ENCODE results near the gene UCKL1.
"Not testable (repeated sequence)": the region's sequence is repeated elsewhere in the genome, so short reads cannot be mapped to it uniquely, and the experiment has no call there.

Gene UCKL1

GRCh38 chr20:63973160-63973479 is 16.9 kb upstream of the UCKL1 start:
- peaks cover 11 to 18% of the 10 kb centered on the region in 2 experiments for H3K4me1 ChIP-seq (ENCODE audit: control insufficient read depth in 1 of 2, insufficient read depth in 2 of 2, low read length in 2 of 2)
- no peak overlapping the region for H3K9ac ChIP-seq (ENCODE audit: low read length)
- H2BK12ac ChIP-seq (ENCODE audit: low read length): no peak overlapping the region
- peaks cover 6% of the 10 kb centered on the region for H3K9me3 ChIP-seq (ENCODE audit: insufficient read depth, low read depth, low read length)
- no peak overlapping the region for H3K4ac ChIP-seq (ENCODE audit: low read depth, low read length)
- H3K79me2 ChIP-seq (ENCODE audit: control insufficient read depth, insufficient read depth, low read length, poor library complexity): peaks cover 7% of the 10 kb centered on the region
- no peak overlapping the region for H2AK5ac ChIP-seq (ENCODE audit: low read length)
- H3K14ac ChIP-seq (ENCODE audit: low read length): no peak overlapping the region
- H2AFZ ChIP-seq (ENCODE audit: insufficient read depth, low read length, poor library complexity): no peak overlapping the region
- no peak for DNase-seq
- H3K18ac ChIP-seq (ENCODE audit: low read length): no peak overlapping the region
- peaks cover 8% of the 10 kb centered on the region for H3K79me1 ChIP-seq (ENCODE audit: low read length)
- no peaks in the 10 kb centered on the region for H3K27me3 ChIP-seq (ENCODE audit: insufficient read depth, low read length)
- peaks cover 3% of the 10 kb centered on the region in 2 experiments for H3K36me3 ChIP-seq (ENCODE audit: control insufficient read depth in 1 of 2, insufficient read depth in 2 of 2, low read length in 2 of 2)
- H3K4me2 ChIP-seq (ENCODE audit: low read length): no peak overlapping the region
- no peak overlapping the region for H2BK5ac ChIP-seq (ENCODE audit: low read depth, low read length, poor library complexity)
- no peak overlapping the region for H4K12ac ChIP-seq (ENCODE audit: low read depth, low read length)
- no peak overlapping the region for H3K27ac ChIP-seq (ENCODE audit: low read depth, low read length)
- H3K4me3 ChIP-seq (ENCODE audit: low read depth, low read length): no peak overlapping the region
- H3K23ac ChIP-seq (ENCODE audit: low read length): no peak overlapping the region
- H2BK120ac ChIP-seq (ENCODE audit: insufficient read depth, low read length, poor library complexity): no peak overlapping the region
- H4K8ac ChIP-seq (ENCODE audit: low read depth, low read length): no peak overlapping the region
- no CpG with 5 or more reads among the region's 3 CpGs for WGBS (ENCODE audit: extremely low coverage, insufficient coverage, insufficient read length)
- H4K91ac ChIP-seq (ENCODE audit: low read depth, low read length): no peak overlapping the region

GRCh38 chr20:63972312-63973159 is 16.3 kb upstream of the UCKL1 start:
- H2AK5ac ChIP-seq (ENCODE audit: low read length): no peak overlapping the region
- WGBS (ENCODE audit: extremely low coverage, insufficient coverage, insufficient read length): no CpG with 5 or more reads among the region's 18 CpGs

GRCh38 chr20:63971960-63972311 is 15.7 kb upstream of the UCKL1 start:
- not testable (repeated sequence) for H3K4me2 ChIP-seq (ENCODE audit: low read length); H3K9ac ChIP-seq (ENCODE audit: low read length); H3K79me1 ChIP-seq (ENCODE audit: low read length); H2AK5ac ChIP-seq (ENCODE audit: low read length); H4K8ac ChIP-seq (ENCODE audit: low read depth, low read length); H3K18ac ChIP-seq (ENCODE audit: low read length); H3K14ac ChIP-seq (ENCODE audit: low read length); H2AFZ ChIP-seq (ENCODE audit: insufficient read depth, low read length, poor library complexity); H3K4ac ChIP-seq (ENCODE audit: low read depth, low read length); H3K4me3 ChIP-seq (ENCODE audit: low read depth, low read length); H3K79me2 ChIP-seq (ENCODE audit: control insufficient read depth, insufficient read depth, low read length, poor library complexity); H3K27me3 ChIP-seq (ENCODE audit: insufficient read depth, low read length); H2BK12ac ChIP-seq (ENCODE audit: low read length); H3K23ac ChIP-seq (ENCODE audit: low read length); H2BK120ac ChIP-seq (ENCODE audit: insufficient read depth, low read length, poor library complexity); H4K12ac ChIP-seq (ENCODE audit: low read depth, low read length); H2BK5ac ChIP-seq (ENCODE audit: low read depth, low read length, poor library complexity); H3K27ac ChIP-seq (ENCODE audit: low read depth, low read length); H4K91ac ChIP-seq (ENCODE audit: low read depth, low read length)
- H3K4me1 ChIP-seq (ENCODE audit: control insufficient read depth in 1 of 2, insufficient read depth in 2 of 2, low read length in 2 of 2): peaks cover 8 to 12% of the 10 kb centered on the region in 2 experiments
- WGBS (ENCODE audit: extremely low coverage, insufficient coverage, insufficient read length): no CpG with 5 or more reads among the region's 10 CpGs
- DNase-seq: peak in 1 of 2 donors; percentile 84
- H3K9me3 ChIP-seq (ENCODE audit: insufficient read depth, low read depth, low read length): peaks cover 17% of the 10 kb centered on the region
- H3K36me3 ChIP-seq (ENCODE audit: control insufficient read depth in 1 of 2, insufficient read depth in 2 of 2, low read length in 2 of 2): peaks cover 14% of the 10 kb centered on the region in 2 experiments

More at GRCh38 chr20:63972312-63973159, 16.3 kb upstream of the UCKL1 start:
- Histone ChIP-seq H3K9me3 (ENCODE audit: insufficient read depth, low read depth, low read length) (peaks cover 11% of the 10 kb centered on the region), H3K79me2 (ENCODE audit: control insufficient read depth, insufficient read depth, low read length, poor library complexity) (peaks cover 7% of the 10 kb centered on the region), H4K8ac (ENCODE audit: low read depth, low read length) (no peak overlapping the region), H3K23ac (ENCODE audit: low read length) (no peak overlapping the region), H3K4me2 (ENCODE audit: low read length) (no peak overlapping the region), H3K18ac (ENCODE audit: low read length) (no peak overlapping the region), H2BK12ac (ENCODE audit: low read length) (no peak overlapping the region), H3K27me3 (ENCODE audit: insufficient read depth, low read length) (no peaks in the 10 kb centered on the region), H4K91ac (ENCODE audit: low read depth, low read length) (no peak overlapping the region), H3K14ac (ENCODE audit: low read length) (no peak overlapping the region), H3K4me1 (ENCODE audit: control insufficient read depth in 1 of 2, insufficient read depth in 2 of 2, low read length in 2 of 2) (peaks cover 8 to 12% of the 10 kb centered on the region in 2 experiments), H3K4ac (ENCODE audit: low read depth, low read length) (no peak overlapping the region), H3K79me1 (ENCODE audit: low read length) (peaks cover 8% of the 10 kb centered on the region), H3K9ac (ENCODE audit: low read length) (no peak overlapping the region), H2BK120ac (ENCODE audit: insufficient read depth, low read length, poor library complexity) (no peak overlapping the region), H3K4me3 (ENCODE audit: low read depth, low read length) (no peak overlapping the region), H2BK5ac (ENCODE audit: low read depth, low read length, poor library complexity) (no peak overlapping the region), H3K36me3 (ENCODE audit: control insufficient read depth in 1 of 2, insufficient read depth in 2 of 2, low read length in 2 of 2) (peaks cover 8% of the 10 kb centered on the region in 2 experiments), H4K12ac (ENCODE audit: low read depth, low read length) (no peak overlapping the region), H3K27ac (ENCODE audit: low read depth, low read length) (no peak overlapping the region), H2AFZ (ENCODE audit: insufficient read depth, low read length, poor library complexity) (no peak overlapping the region)
- DNase-seq: peak; percentile 51 to 67

- H2AK5ac ChIP-seq (ENCODE audit: low read length): no peak overlapping the region
- H4K8ac ChIP-seq (ENCODE audit: low read depth, low read length): peak overlapping the region; percentile 83
- H3K9ac ChIP-seq (ENCODE audit: low read length): no peak overlapping the region
- H3K18ac ChIP-seq (ENCODE audit: low read length): no peak overlapping the region
- peaks cover 24 to 25% of the 10 kb centered on the region in 2 experiments for H3K36me3 ChIP-seq (ENCODE audit: control insufficient read depth in 1 of 2, insufficient read depth in 2 of 2, low read length in 2 of 2)
- H3K4me3 ChIP-seq (ENCODE audit: low read depth, low read length): no peak overlapping the region
- no peak overlapping the region for H3K4ac ChIP-seq (ENCODE audit: low read depth, low read length)
- no peaks in the 10 kb centered on the region for H3K27me3 ChIP-seq (ENCODE audit: insufficient read depth, low read length)
- H2BK5ac ChIP-seq (ENCODE audit: low read depth, low read length, poor library complexity): no peak overlapping the region
- peaks cover 7% of the 10 kb centered on the region for H3K79me2 ChIP-seq (ENCODE audit: control insufficient read depth, insufficient read depth, low read length, poor library complexity)
- no peak overlapping the region for H2BK12ac ChIP-seq (ENCODE audit: low read length)
- peaks cover 8 to 12% of the 10 kb centered on the region in 2 experiments for H3K4me1 ChIP-seq (ENCODE audit: control insufficient read depth in 1 of 2, insufficient read depth in 2 of 2, low read length in 2 of 2)
- H2BK120ac ChIP-seq (ENCODE audit: insufficient read depth, low read length, poor library complexity): no peak overlapping the region
- no peak overlapping the region for H2AFZ ChIP-seq (ENCODE audit: insufficient read depth, low read length, poor library complexity)
- no peak overlapping the region for H3K27ac ChIP-seq (ENCODE audit: low read depth, low read length)
- no peak for DNase-seq
- no peak overlapping the region for H3K23ac ChIP-seq (ENCODE audit: low read length)
- H3K4me2 ChIP-seq (ENCODE audit: low read length): no peak overlapping the region
- H4K12ac ChIP-seq (ENCODE audit: low read depth, low read length): no peak overlapping the region
- peaks cover 28% of the 10 kb centered on the region for H3K9me3 ChIP-seq (ENCODE audit: insufficient read depth, low read depth, low read length)
- H3K14ac ChIP-seq (ENCODE audit: low read length): no peak overlapping the region
- H4K91ac ChIP-seq (ENCODE audit: low read depth, low read length): no peak overlapping the region
- no CpG with 5 or more reads among the region's 5 CpGs for WGBS (ENCODE audit: extremely low coverage, insufficient coverage, insufficient read length)
- H3K79me1 ChIP-seq (ENCODE audit: low read length): peaks cover 8% of the 10 kb centered on the region
Observed at GRCh38 chr20:63970714-63971431, 14.7 kb upstream of the UCKL1 start.
